Liver (tissue), 9 donors: ENCODE results near the gene ARAF. TPM values are rescaled to one million over a fixed set of nuclear protein-coding genes. Genes with fewer than 3 reads are reported as not detected.
"Not testable (repeated sequence)": the region's sequence is repeated elsewhere in the genome, so short reads cannot be mapped to it uniquely, and the experiment has no call there.

Experiments used
- DNase-seq: peaks from one replicate; pipeline ENCODE4 v3.0.0-alpha.2; 2017; ENCODE audit warnings: low spot score
- H3K27ac ChIP-seq, 2 donors: one replicate each; pipeline ENCODE4 v1.7.0; 2013; ENCODE audit warnings: inconsistent platforms in 2 of 2, low read length in 2 of 2, control low read depth in 1 of 2, low read depth in 1 of 2, mild to moderate bottlenecking in 1 of 2
- H3K27me3 ChIP-seq, 4 donors: one replicate each; pipeline versions ENCODE4 v1.6.1 to v1.7.0; 2013; ENCODE audit warnings: low read length in 3 of 4, inconsistent platforms in 1 of 4, mild to moderate bottlenecking in 1 of 4, moderate library complexity in 1 of 4; ENCODE audit not compliant: control insufficient read depth in 4 of 4, insufficient read depth in 4 of 4
- H3K36me3 ChIP-seq, 4 donors: one replicate each; pipeline versions ENCODE4 v1.6.1 to v1.7.0; 2013; ENCODE audit warnings: low read length in 3 of 4, mild to moderate bottlenecking in 3 of 4, low read depth in 1 of 4, moderate library complexity in 1 of 4; ENCODE audit not compliant: control insufficient read depth in 4 of 4, insufficient read depth in 3 of 4
- H3K4me1 ChIP-seq, 4 donors: one replicate each; pipeline versions ENCODE4 v1.6.1 to v1.7.0; 2013; ENCODE audit warnings: low read length in 3 of 4, mild to moderate bottlenecking in 3 of 4, moderate library complexity in 1 of 4; ENCODE audit not compliant: control insufficient read depth in 4 of 4, insufficient read depth in 4 of 4
- H3K4me3 ChIP-seq, 3 donors: one replicate each; pipeline versions ENCODE4 v1.6.1 to v1.7.0; 2013; ENCODE audit warnings: low read length in 3 of 3, control low read depth in 1 of 3, low read depth in 1 of 3, mild to moderate bottlenecking in 1 of 3
- H3K9ac ChIP-seq, 2 donors: one replicate each; pipeline ENCODE4 v1.7.0; 2013; ENCODE audit warnings: low read length in 2 of 2, mild to moderate bottlenecking in 2 of 2, moderate library complexity in 2 of 2, control low read depth in 1 of 2, low read depth in 1 of 2
- H3K9me3 ChIP-seq, 4 donors: one replicate each; pipeline versions ENCODE4 v1.6.1 to v1.7.0; 2013; ENCODE audit warnings: low read length in 3 of 4; ENCODE audit not compliant: control insufficient read depth in 4 of 4
- EGR1 ChIP-seq, 2 donors: IDR thresholded peaks; 2 replicates each; pipeline ENCODE4 v1.6.1; 2016 to 2018; ENCODE audit warnings: antibody characterized with exemption in 2 of 2, low read depth in 2 of 2
- FOXA1 ChIP-seq: IDR thresholded peaks from 2 replicates; pipeline ENCODE4 v1.6.1; 2016; ENCODE audit warnings: antibody characterized with exemption
- FOXA2 ChIP-seq: IDR thresholded peaks from 2 replicates; pipeline ENCODE4 v1.6.1; 2016; ENCODE audit warnings: antibody characterized with exemption
- GABPA ChIP-seq, 2 donors: IDR thresholded peaks in 1 of 2; conservative IDR thresholded peaks in 1 of 2; 2 replicates each; pipeline ENCODE4 v1.6.1; 2016; ENCODE audit warnings: antibody characterized with exemption in 2 of 2, mild to moderate bottlenecking in 1 of 2, moderate library complexity in 1 of 2
- HNF4A ChIP-seq, 2 donors: conservative IDR thresholded peaks; 2 replicates each; pipeline ENCODE4 v1.6.1; 2016; ENCODE audit warnings: antibody characterized with exemption in 2 of 2, mild to moderate bottlenecking in 2 of 2
- HNF4G ChIP-seq: IDR thresholded peaks from 2 replicates; pipeline ENCODE4 v1.6.1; 2016; ENCODE audit warnings: antibody characterized with exemption
- JUND ChIP-seq, 2 donors: IDR thresholded peaks; 2 replicates each; pipeline ENCODE4 v1.6.1; 2016; ENCODE audit warnings: antibody characterized with exemption in 2 of 2
- NR2F2 ChIP-seq: IDR thresholded peaks from 2 replicates; pipeline ENCODE4 v1.6.1; 2016; ENCODE audit warnings: antibody characterized with exemption
- RAD21 ChIP-seq, 2 donors: IDR thresholded peaks; 2 replicates each; pipeline ENCODE4 v1.6.1; 2016; ENCODE audit warnings: antibody characterized with exemption in 2 of 2, mild to moderate bottlenecking in 2 of 2
- RXRA ChIP-seq, 2 donors: IDR thresholded peaks; 2 replicates each; pipeline ENCODE4 v1.6.1; 2017 to 2018; ENCODE audit warnings: antibody characterized with exemption in 2 of 2, mild to moderate bottlenecking in 1 of 2
- SP1 ChIP-seq: IDR thresholded peaks from 2 replicates; pipeline ENCODE4 v1.6.1; 2018; ENCODE audit warnings: antibody characterized with exemption, mild to moderate bottlenecking
- TAF1 ChIP-seq: conservative IDR thresholded peaks from 2 replicates; pipeline ENCODE4 v1.6.1; 2016; ENCODE audit warnings: antibody characterized with exemption, mild to moderate bottlenecking
- YY1 ChIP-seq: IDR thresholded peaks from 2 replicates; pipeline ENCODE4 v1.6.1; 2016; ENCODE audit warnings: antibody characterized with exemption, mild to moderate bottlenecking
- WGBS: extraction: QIAGEN DNeasy Blood & Tissue Kit; methylation state at CpG from one replicate; pipeline ENCODE4 v1.1.7; 2013; 5-methylcytosine and 5-hydroxymethylcytosine counted together
- polyA plus RNA-seq, 2 donors: library from polyadenylated mRNA; stranded (reverse) in 1 of 2; unstranded in 1 of 2; fragments of 200-250 nt in 1 of 2; fragments of >200 nt in 1 of 2; fragmentation: Nextera tagmentation in 1 of 2; extraction: Ambion mirVana in 1 of 2; gene quantifications; one replicate each; pipeline versions ENCODE4 v1.2.1 to v1.2.3, GENCODE V29; 2013 to 2015
- total RNA-seq, 2 donors: library from RNA; depleted of rRNA; stranded (reverse); fragments of >200 nt; gene quantifications; one replicate each; pipeline ENCODE4 v1.2.3, GENCODE V29; 2014
- TF ChIP-seq, protein P1 (sequence below): IDR thresholded peaks from 2 replicates; pipeline ENCODE4 v1.6.1; 2016; ENCODE audit warnings: antibody characterized with exemption, mild to moderate bottlenecking
- TF ChIP-seq, protein P2 (sequence below): IDR thresholded peaks from 2 replicates; pipeline ENCODE4 v1.6.1; 2016; ENCODE audit warnings: antibody characterized with exemption
- TF ChIP-seq, protein P3 (sequence below): fragments of 150-350 bp; IDR thresholded peaks from 2 replicates; pipeline ENCODE4 v1.5.1; 2017; ENCODE audit warnings: improper control_type of control experiment, low read depth, low read length; ENCODE audit not compliant: missing input control
- TF ChIP-seq, protein P4 (sequence below): IDR thresholded peaks from 2 replicates; pipeline ENCODE4 v1.6.1; 2016; ENCODE audit warnings: antibody characterized with exemption
- TF ChIP-seq, protein P5 (sequence below): IDR thresholded peaks from 2 replicates; pipeline ENCODE4 v1.6.1; 2016; ENCODE audit warnings: antibody characterized with exemption
- donor health status: healthy.
- donor health status: healthy.
- donor health status: healthy.
- donor health status: healthy.
- donor health status: healthy.

The ARAF gene
- total RNA-seq (10 to 100 TPM; 16.2 to 32.4 TPM), polyA plus RNA-seq (10 to 100 TPM; 45.4 to 59.8 TPM)

DNA sequence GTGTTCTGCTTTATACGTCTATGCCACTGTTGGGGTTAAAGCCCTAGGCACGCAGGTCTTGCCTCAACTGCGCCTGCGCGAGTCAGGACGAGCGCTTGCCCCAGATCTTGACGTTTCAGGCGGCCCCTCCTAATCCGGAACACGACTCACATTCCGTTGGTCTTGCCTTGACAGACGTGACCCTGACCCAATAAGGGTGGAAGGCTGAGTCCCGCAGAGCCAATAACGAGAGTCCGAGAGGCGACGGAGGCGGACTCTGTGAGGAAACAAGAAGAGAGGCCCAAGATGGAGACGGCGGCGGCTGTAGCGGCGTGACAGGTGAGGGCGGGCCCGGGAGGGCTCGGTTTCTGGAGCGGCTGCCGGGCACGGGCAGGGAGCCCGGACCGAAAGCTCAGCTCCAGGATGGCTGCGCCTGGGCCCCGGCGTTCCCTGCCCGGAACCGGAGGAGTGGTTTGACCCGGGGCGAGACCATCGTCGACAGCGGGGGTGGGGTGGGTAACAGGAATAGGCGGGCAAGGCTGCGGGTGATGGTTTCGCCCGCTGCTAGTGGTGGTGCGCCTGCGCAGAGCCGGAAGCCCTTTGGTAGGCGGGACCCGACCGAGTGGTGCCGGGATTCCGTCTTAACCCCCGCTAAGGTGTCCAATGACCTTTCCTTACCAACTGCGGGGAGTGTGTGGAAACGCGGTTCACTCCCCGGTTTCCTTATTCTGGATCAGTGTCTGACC, at the start of gene ARAF:
TSS of gene ARAF (plus strand) at position 272 of the 725 bp plus-strand sequence. CDS start 1,763 bp downstream, outside the sequence.
- Histone ChIP-seq H3K27ac (peak within 1 kb of the TSS; percentile 89 to 91), H3K4me1 (peaks cover 7 to 28% (median 20%) of the 10 kb centered on the region in 4 donors), H3K9me3 (no peaks in the 10 kb centered on the region), H3K4me3 (peak within 1 kb of the TSS; percentile 64 to 82 (median 78)), H3K36me3 (peaks cover 0 to 16% (median 7%) of the 10 kb centered on the region in 4 donors), H3K27me3 (no peaks in the 10 kb centered on the region), H3K9ac (peak within 1 kb of the TSS; percentile 33 to 69)
- under 1% methylated on average over 59 of the region's 59 CpGs for WGBS
- TF ChIP-seq YY1, result peak; percentile 92
- TF ChIP-seq FOXA1, result no peak
- peak; percentile 93 for TF ChIP-seq SP1
- TF ChIP-seq NR2F2, result peak; percentile 49
- TF ChIP-seq, protein P1, sequence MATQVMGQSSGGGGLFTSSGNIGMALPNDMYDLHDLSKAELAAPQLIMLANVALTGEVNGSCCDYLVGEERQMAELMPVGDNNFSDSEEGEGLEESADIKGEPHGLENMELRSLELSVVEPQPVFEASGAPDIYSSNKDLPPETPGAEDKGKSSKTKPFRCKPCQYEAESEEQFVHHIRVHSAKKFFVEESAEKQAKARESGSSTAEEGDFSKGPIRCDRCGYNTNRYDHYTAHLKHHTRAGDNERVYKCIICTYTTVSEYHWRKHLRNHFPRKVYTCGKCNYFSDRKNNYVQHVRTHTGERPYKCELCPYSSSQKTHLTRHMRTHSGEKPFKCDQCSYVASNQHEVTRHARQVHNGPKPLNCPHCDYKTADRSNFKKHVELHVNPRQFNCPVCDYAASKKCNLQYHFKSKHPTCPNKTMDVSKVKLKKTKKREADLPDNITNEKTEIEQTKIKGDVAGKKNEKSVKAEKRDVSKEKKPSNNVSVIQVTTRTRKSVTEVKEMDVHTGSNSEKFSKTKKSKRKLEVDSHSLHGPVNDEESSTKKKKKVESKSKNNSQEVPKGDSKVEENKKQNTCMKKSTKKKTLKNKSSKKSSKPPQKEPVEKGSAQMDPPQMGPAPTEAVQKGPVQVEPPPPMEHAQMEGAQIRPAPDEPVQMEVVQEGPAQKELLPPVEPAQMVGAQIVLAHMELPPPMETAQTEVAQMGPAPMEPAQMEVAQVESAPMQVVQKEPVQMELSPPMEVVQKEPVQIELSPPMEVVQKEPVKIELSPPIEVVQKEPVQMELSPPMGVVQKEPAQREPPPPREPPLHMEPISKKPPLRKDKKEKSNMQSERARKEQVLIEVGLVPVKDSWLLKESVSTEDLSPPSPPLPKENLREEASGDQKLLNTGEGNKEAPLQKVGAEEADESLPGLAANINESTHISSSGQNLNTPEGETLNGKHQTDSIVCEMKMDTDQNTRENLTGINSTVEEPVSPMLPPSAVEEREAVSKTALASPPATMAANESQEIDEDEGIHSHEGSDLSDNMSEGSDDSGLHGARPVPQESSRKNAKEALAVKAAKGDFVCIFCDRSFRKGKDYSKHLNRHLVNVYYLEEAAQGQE, result peak; percentile 45
- TF ChIP-seq, protein P2, sequence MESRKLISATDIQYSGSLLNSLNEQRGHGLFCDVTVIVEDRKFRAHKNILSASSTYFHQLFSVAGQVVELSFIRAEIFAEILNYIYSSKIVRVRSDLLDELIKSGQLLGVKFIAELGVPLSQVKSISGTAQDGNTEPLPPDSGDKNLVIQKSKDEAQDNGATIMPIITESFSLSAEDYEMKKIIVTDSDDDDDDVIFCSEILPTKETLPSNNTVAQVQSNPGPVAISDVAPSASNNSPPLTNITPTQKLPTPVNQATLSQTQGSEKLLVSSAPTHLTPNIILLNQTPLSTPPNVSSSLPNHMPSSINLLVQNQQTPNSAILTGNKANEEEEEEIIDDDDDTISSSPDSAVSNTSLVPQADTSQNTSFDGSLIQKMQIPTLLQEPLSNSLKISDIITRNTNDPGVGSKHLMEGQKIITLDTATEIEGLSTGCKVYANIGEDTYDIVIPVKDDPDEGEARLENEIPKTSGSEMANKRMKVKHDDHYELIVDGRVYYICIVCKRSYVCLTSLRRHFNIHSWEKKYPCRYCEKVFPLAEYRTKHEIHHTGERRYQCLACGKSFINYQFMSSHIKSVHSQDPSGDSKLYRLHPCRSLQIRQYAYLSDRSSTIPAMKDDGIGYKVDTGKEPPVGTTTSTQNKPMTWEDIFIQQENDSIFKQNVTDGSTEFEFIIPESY, result peak; percentile 8
- TF ChIP-seq, protein P3, sequence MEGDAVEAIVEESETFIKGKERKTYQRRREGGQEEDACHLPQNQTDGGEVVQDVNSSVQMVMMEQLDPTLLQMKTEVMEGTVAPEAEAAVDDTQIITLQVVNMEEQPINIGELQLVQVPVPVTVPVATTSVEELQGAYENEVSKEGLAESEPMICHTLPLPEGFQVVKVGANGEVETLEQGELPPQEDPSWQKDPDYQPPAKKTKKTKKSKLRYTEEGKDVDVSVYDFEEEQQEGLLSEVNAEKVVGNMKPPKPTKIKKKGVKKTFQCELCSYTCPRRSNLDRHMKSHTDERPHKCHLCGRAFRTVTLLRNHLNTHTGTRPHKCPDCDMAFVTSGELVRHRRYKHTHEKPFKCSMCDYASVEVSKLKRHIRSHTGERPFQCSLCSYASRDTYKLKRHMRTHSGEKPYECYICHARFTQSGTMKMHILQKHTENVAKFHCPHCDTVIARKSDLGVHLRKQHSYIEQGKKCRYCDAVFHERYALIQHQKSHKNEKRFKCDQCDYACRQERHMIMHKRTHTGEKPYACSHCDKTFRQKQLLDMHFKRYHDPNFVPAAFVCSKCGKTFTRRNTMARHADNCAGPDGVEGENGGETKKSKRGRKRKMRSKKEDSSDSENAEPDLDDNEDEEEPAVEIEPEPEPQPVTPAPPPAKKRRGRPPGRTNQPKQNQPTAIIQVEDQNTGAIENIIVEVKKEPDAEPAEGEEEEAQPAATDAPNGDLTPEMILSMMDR, result no peak
- no peak for TF ChIP-seq HNF4A (conservative IDR thresholded peaks at IDR 0.05)
- peak in 1 of 2 donors; percentile 15 for TF ChIP-seq RAD21 (IDR thresholded peaks at IDR 0.05)
- TF ChIP-seq RXRA (IDR thresholded peaks at IDR 0.05), result peak; percentile 70 to 74
- no peak for TF ChIP-seq TAF1
- no peak for TF ChIP-seq HNF4G
- TF ChIP-seq, protein P4, sequence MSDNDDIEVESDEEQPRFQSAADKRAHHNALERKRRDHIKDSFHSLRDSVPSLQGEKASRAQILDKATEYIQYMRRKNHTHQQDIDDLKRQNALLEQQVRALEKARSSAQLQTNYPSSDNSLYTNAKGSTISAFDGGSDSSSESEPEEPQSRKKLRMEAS, result no peak
- TF ChIP-seq FOXA2, result no peak
- TF ChIP-seq, protein P5, sequence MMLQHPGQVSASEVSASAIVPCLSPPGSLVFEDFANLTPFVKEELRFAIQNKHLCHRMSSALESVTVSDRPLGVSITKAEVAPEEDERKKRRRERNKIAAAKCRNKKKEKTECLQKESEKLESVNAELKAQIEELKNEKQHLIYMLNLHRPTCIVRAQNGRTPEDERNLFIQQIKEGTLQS, result peak; percentile 9
- TF ChIP-seq JUND (IDR thresholded peaks at IDR 0.05), result no peak
- TF ChIP-seq GABPA (IDR thresholded peaks at IDR 0.05 in 1 of 2, conservative IDR thresholded peaks at IDR 0.05 in 1 of 2), result peak in 1 of 2 donors; percentile 74
- TF ChIP-seq EGR1 (IDR thresholded peaks at IDR 0.05; ENCODE audit: low read depth in 2 of 2), result no peak
- DNase-seq, result peak; percentile 94

DNA sequence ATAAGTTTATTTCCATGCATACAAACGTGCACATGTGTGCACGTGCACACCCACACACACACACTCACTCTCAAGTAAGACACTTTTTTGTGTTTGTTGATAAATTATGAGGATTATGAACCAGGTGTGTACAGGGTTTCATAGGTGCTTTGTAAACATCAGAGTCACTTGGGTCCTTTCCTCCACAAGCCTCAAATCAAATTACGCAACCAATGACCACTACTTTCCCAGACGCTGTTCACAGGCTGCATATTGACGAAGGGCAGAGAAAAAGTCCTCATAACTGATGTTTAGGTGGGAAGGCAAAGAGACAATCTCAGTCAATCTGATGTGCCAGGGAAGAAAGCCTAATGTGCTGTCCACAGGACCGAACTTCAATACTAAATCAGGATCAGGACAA, 48.6 kb upstream of the ARAF start:
- not testable (repeated sequence) for H3K4me1 ChIP-seq, DNase-seq, H3K36me3 ChIP-seq, H3K9me3 ChIP-seq, H3K4me3 ChIP-seq, H3K27ac ChIP-seq, H3K27me3 ChIP-seq, H3K9ac ChIP-seq
- 87% methylated on average over 4 of the region's 6 CpGs for WGBS

DNA sequence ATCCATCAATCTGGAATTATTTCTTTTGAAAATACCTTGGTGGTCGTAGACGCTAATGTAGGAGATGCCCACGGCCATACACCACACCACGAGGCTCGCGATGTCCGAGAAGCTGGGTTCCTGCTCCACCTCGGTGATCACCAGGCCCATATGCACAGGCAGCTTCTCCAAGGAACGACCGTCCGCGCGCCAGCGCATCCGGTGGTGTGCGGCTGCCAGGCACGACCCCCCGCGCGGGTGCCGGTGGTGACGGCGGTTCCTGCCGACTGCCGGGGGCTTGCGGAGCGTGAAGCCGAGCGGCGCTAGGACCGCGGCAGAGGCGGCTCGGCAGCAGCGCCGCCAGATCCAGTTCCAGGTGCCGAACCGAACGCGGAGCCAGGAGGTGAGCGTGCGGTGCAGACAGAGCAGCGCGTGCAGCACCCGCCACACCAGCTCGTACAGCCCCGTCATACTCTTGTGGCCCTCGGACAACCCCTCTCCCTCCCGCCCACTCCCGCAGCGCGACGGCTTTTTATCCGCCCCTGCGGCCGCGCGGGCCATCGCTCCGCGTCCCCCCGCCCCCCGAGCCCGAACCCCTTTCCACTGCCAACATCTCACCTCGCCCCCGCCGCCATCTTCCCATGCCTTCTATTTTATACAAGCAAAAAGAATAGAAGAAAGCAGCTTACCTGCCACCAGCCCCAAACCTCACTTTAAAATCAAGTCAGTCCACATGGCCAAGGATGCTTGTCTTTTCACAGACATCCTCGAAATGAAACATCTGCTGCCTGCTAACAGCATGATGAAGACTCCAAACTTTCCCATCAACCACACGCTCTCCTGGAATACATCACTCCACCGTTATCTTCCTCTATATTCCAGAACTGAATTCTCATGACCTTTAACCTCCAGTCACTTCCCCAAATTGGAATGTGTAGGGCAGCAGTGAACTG, 47.7 kb upstream of the ARAF start:
- not testable (repeated sequence) for H3K9ac ChIP-seq, H3K4me1 ChIP-seq, H3K36me3 ChIP-seq, DNase-seq, H3K27me3 ChIP-seq, H3K27ac ChIP-seq, H3K9me3 ChIP-seq
- WGBS, result 7% methylated on average over 47 of the region's 70 CpGs
- peak overlapping the region in 1 of 3 donors; percentile 38 for H3K4me3 ChIP-seq
